GM18508 (cell line): Measurements from ENCODE around the gene KIRREL2.
"Not testable (repeated sequence)": the region's sequence is repeated elsewhere in the genome, so short reads cannot be mapped to it uniquely, and the experiment has no call there.

ENCODE experiments used
- ATAC-seq: cut with Tn5 transposase; IDR thresholded peaks from one replicate; pipeline ENCODE4 v1.9.1; 2021; ENCODE audit warnings: moderate number of reproducible peaks; ENCODE audit not compliant: insufficient read depth, unreplicated experiment

Gene KIRREL2

GRCh38 chr19:35868823-35869326 lies 12.2 kb downstream of the KIRREL2 start:
- ATAC-seq = no peak

DNA sequence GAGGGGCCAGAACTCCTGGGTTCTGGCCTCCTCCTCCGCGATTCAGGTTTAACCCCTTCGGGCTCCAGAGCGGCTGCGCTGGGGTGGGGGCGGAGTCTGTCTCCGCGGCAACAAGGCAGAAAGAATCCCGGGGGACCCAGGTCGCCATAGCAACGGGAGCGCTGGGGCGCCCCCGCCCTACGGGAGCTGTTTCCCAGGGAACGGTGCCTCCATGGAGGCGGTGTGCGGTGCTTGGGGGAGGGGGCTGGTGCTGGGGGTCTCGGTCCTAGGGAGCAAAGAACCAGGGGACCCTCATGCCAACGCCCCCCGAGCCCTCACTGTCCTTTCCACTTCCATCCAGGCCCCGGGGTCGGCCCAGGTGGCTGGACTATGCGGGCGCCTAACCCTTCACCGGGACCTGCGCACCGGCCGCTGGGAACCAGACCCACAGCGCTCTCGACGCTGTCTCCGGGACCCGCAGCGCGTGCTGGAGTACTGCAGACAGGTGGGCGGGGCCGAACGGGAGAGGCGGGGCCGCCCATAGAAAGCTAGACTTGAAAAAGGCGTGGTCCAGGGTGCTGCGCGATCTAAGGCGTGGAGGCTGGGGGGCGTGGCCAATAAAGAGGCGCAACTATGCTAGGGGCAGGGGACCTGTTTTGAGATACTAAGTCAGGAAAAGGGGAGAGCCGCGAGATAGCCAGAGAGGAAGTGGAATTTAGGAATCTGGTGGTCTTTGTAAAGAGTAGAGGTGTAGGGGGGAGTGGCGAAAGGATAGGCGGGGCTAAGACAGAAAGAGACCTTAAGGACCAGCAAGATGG lies 12.8 kb downstream of the KIRREL2 start:
- ATAC-seq = no peak

- not testable (repeated sequence) for ATAC-seq
Measured at GRCh38 chr19:35870124-35870736, 13.5 kb downstream of the KIRREL2 start.

DNA sequence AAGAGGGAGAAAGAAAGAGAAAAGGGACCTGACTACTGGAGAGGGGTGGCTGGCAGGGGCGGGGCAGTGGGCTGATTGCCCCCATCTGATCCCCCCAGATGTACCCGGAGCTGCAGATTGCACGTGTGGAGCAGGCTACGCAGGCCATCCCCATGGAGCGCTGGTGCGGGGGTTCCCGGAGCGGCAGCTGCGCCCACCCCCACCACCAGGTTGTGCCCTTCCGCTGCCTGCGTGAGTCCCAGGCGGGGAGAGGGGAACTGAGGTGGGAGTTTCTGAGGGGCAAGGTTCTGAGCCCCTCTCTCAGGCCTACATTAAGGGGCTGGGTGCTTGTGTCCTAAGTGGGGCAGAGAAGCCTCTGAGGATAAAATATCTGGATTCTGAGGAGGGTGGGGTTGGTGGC lies 14.1 kb downstream of the KIRREL2 start:
- ATAC-seq = no peak

GRCh38 chr19:35871611-35872010 lies 14.9 kb downstream of the KIRREL2 start:
- no peak for ATAC-seq

- no peak for ATAC-seq
Measured at GRCh38 chr19:35872180-35872579, 15.5 kb downstream of the KIRREL2 start.

- ATAC-seq = no peak
Measured at GRCh38 chr19:35874392-35874930, 17.8 kb downstream of the KIRREL2 start.

- no peak for ATAC-seq
Measured at GRCh38 chr19:35879068-35879467, 22.4 kb downstream of the KIRREL2 start.

DNA sequence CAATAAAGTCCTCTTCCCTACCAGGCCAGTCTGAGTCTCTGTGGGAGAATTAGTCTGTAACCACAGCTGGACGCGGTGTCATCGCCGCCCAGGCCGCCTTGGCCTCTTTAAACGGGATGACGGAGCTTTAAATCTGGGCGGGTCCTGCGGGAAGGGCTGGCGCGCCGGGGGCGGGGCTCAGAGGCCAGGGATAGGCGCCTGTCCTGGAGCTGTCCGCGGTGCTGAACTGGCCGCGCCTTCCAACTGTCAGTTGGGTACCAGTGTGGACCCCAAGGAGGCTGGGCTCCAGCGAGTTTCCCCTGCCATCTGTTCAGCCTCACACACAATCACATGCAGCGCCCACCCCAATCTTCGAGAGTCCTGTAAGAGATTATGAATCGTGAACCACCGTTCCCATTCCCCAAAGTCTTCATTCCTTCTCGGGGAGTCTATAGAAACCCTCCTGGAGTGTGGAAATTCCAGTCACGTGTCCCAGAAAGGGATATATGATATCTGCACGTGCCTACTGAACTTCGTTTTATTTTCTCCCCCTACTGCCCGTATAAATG lies 23.1 kb downstream of the KIRREL2 start:
- ATAC-seq = no peak

- no peak for ATAC-seq
Measured at GRCh38 chr19:35882114-35882832, 25.6 kb downstream of the KIRREL2 start.

GRCh38 chr19:35883882-35884281 lies 27.2 kb downstream of the KIRREL2 start:
- no peak for ATAC-seq

- no peak for ATAC-seq
Measured at GRCh38 chr19:35885225-35885738, 28.6 kb downstream of the KIRREL2 start.

DNA sequence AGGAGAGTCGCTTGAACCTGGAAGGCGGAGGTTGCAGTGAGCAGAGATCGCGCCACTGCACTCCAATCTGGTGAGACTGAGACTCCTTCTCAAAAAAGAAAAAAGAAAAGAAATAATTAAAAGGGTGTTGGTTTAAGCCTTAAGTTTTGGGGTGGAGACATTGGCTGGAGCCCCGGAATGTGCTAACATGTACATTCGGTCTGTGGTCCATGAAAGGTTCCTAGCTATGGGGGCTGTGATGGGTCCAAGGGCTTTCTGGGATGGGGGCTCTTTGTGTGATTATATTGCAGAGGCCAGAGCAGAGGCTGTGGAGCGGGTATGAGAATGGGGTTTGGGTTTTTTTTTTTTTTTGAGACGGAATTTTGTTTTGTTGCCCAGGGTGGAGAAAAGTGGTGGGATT lies 29.2 kb downstream of the KIRREL2 start:
- no peak for ATAC-seq

DNA sequence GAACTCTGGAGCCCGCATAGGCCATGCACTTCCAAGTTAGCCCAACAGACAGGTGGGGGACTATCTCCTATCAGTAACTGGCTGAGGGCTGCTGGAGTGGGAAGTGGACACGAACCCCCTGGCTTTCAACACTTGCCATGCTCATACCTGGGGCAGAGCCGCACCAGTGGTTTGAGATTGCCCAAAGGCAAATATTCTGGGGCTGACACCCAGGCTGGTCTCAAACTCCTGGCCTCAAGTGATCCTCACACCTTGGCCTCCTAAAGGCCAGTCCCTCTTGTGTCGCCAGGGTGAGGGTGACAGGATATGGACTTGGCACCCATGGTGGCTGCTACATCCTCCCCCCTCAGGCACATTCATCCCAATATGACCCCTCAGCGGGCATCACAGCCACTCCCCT lies 30.5 kb downstream of the KIRREL2 start:
- ATAC-seq = no peak

DNA sequence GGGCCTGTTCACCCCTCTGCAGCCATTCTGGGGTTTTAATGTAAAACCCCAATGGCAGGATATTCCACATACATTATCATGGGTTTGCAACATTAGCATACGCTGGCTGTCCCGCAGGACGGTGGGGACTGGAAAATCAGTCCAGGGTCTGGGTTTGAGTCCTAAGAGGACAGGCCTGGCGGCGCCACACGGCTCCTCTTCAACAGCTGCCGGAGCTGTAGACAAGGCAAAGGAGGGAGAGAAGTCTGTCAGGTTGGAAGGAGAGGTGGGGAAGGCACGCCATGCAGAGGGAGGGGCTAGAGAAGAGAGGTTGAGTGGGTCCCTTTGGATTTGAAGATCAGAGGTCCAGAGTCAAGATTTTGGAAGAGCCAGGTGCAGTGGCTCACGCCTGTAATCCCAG lies 31.7 kb downstream of the KIRREL2 start:
- no peak for ATAC-seq

DNA sequence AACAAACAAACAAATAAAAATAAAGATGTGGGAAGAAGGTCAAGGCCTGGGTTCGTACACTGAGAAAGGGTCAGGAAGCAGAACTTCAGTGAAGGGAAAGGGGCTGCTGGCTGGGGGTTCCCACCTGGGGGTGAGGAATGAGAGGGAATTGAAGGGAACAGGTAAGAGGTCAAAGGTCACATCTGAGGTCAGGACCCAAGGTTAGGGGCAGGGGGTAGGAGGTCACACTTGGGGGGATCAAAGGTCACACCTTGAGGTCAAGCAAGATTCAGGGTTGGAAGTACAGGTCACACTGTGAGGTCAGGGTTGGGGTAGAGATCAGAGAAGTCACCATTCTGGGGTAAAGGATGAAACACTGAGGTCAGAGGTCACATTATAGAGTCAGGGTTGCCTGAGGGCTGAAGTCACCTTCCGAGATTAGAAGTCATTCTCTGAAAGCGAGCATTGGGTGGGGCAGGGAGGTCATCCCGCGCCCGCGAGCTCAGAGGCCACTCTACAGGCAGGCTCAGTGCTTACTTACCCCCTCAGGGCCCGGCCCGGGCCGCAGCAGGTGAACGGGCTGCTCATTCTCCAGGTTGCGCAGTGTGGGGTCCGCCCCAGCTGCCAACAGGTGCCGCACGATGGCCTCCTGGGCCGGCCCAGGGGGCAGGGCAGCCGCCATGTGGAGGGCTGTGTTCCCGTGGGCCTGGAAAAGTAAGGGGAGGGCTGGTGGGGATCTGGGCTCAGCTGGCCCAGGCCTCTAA lies 32.8 kb downstream of the KIRREL2 start:
- no peak for ATAC-seq

DNA sequence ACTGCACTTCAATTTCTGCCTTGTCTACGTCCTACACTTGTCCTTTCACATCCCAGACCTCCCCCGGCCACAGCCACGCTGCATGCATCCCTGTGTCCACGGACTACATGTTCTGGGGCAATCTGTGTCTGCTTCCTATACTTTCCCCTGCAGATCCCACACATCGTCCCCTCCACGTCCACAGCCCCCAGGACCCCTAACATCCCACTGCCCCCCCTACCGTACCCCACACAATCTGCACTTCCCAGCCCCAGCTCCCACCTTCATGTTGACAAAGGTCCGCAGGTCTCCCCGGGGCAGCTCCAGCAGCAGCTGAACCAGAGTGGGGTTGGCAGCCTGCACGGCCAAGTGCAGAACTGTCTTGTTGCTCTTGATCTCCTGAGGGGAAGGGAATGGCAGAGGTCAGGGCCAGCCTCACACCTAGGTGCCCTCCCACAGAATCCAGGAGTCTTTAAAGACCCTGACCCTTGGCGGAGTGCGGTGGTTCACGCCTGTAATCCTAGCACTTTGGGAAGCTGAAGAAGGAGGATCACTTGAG lies 33.5 kb downstream of the KIRREL2 start:
- ATAC-seq = no peak

GRCh38 chr19:35891819-35892218 lies 35.1 kb downstream of the KIRREL2 start:
- not testable (repeated sequence) for ATAC-seq

- ATAC-seq = no peak
Measured at GRCh38 chr19:35894342-35894741, 37.6 kb downstream of the KIRREL2 start.
